Measurements from ENCODE around the gene METTL5.
"Not testable (repeated sequence)": the region's sequence is repeated elsewhere in the genome, so short reads cannot be mapped to it uniquely, and the experiment has no call there.

METTL5 gene

DNA sequence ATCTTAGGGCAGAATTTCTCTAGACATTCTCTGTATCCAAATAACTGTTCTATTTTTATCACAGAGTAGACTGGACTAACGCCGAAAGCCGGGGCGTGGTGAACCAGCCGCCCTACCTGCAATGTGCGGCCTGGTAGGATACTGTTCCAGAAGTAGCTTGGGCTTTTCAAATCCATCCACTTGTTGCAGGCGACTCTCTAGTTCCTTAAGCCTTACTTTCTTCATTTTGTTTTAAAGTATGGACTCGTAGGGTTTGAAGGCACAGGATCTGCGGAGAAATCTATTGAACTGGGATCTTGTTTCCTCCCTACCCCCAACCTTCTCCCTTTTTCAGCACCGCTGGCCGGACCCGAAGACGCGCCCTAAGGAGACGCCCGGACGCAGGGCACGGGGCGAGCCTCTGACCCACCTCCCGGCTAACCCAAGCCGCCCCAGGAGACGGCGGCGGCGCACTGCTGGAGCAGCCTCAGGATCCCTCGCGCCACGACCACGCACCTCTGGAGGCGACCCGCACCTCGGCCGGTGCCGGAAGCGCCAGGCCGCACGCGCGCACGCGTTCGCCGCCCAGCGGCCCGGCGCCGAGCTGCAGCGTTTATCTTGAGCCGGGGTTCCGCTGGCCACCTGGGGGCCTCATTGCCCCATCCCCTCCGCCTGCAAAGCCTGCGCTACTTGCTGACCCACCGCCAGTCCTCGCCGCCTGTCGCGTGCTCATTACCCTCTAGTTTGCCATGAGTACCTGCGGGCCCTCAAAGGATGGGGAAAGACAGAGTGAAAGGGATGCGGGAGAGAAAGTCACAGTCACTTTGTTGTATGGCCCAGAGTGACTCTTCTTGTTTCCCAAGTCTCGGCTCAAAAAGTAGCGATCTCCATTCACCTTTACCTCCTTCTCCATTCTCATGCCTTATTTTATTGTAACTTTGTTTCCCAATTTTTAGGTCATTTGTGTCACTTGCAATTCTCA is at the start of gene METTL5:
METTL5 (minus strand) TSS at position 533 of the 961 bp plus-strand sequence; CDS start at position 225, 308 bp downstream.
- peak; percentile 84 for DNase-seq

DNA sequence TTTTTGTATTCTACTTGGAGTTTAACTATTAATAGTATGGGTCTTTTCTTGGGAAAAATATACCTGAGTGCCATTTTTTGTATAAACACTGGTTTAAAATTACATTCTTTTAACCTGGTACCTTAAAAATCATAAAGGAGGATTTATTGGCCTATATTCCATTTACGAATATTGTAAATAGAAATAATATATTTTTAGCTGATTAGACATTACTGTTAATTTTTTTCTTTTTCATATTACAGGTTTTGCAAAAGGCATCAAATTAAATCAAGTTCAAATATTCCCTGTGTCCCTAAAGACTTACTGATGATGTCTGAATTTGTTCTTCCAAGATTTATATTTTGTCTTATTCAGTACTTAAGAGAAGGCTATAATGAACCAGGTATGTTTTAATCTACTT is 47.3 kb upstream of the METTL5 start:
- DNase-seq: no peak

DNA sequence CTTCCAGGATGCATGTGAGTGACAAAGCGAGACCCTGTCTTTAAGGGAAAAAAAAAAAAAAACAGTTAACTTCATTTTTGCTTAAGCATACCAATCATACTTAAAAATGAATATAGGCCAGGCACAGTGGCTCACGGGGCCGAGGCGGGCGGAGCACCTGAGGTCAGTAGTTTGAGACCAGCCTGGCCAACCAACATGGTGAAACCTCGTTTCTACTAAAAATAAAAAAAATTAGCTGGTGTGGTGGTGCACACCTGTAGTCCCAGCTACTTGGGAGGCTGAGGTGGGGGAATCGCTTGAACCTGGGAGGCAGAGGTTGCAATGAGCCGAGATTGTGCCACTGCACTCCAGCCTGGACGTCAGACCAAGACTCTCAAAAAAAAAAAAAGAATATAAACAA is 46.7 kb upstream of the METTL5 start:
- DNase-seq: not testable (repeated sequence)

DNA sequence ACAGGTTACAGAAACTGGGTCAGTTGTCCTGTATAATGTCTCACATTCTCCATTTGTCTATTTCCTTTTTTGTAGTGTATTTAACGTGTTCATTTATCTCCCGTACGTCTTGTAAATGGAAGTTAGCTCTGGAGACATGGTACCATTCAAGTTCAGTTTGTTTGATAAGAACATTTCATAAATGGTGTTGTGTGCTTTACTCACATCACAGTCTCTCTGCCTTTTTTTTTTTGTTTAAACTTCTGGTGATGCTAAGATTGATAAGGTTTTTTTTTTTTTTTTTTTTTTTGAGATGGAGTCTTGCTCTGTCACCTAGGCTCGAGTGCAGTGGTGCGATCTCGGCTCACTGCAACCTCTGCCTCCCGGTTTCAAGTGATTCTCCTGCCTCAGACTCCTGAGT is 44.2 kb upstream of the METTL5 start:
- DNase-seq: no peak

DNA sequence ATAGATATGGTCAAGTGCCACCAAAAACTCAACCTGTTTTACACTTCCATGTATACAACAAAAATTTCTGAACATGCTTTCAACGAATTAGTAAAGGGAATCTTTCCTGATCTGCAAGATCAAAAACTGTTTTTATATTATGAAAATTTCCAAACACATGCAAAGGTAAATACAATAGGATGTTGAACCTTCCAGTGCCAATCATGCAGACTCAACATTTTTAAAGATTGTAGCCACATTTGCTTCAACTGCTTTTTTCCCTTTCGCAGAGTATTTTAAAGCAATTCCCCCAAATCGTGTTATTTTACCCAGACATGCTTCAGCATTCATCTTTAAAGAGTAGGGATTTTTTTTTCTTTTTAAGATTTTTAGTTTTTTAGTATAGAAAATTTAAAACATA is 42.9 kb upstream of the METTL5 start:
- DNase-seq: no peak

DNA sequence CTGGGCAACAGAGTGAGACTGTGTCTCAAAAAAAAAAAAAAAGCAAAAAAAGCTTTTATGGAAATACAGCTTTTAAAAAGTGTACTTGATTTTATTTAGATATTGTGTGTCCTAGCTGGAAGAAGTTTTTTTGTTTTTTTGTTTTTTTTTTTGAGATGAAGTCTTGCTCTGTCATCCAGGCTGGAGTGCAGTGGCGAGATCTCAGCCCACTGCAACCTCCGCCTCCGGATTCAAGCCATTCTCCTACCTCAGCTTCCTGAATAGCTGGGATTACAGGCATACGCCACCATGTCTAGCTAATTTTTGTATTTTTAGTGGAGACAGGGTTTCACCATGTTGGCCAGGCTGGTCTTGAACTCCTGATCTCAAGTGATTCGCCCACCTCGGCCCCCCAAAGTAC is 41.5 kb upstream of the METTL5 start:
- DNase-seq: not testable (repeated sequence)

DNA sequence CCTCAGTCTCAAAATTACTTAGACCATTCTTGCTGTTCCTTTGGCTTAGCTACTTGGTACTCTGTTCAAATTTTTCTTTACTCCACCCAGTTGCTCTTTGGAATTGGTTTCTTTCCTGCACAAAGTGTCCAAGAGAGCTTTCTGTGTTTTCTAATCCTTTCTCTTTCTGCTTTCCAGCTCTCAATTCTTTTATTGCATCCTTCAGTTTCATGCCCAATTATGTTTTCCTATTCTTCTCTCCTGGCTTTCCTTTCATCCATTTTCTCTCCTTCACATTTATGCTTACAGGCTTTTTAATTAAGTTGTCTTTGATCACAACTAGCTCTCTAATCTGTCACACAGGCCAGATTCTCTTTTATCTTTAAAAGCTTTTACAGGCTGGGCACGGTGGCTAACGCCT is 40.8 kb upstream of the METTL5 start:
- DNase-seq: no peak

DNA sequence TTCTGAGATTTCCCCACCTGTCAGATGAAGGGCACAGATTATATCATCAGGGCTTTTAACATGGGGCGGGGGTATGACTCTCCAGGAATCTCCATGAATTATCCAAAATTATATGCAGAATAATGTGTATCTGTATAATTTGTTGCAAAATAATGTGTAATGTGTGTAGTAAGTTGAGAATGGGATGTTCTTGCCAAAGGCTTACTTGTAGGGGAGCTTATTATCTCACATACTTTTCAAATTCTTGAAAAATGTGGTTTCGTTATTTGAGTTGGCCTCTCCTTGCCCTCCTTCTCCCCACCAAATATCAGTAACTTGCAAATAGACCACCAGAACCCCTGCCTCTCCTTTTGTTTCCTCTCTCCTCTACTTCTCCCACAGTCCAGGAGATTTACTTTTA is 38.1 kb upstream of the METTL5 start:
- no peak for DNase-seq

DNA sequence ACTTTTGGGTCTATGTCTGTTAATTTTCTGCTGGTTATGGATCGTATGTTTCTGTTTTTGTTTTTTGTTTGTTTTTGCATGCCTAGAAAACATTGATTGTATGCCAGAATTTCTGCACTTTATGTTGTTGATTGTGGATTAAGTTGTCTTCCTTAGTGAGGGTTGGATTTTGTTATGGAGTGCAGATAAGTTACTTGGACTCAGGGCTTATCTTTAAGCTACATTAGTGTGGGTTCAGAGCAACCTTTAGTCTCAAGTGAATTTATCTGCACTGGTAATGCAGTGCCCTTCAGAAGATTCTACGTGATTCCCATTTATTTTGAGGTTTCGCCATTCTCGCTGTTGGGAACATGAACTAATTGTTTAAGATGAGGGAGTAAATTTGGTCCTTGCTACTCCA is 35.4 kb upstream of the METTL5 start:
- no peak for DNase-seq

DNA sequence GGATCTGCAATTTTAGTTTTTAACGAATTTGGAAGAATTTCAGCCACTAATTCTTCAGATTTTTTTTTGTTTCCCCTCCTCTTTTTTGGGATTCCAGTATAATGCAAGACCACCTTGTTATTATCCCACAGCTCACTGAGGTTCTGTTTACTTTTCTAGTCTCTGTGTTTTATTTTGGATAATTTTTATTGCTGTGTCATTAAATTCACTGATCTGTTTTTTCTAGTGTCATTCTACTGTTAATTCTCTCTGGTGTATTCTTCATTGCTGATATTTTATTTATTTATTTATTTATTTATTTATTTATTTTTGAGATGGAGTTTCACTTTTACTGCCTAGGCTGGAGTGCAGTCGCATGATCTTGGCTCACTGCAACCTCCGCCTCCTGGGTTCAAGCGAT is 34.7 kb upstream of the METTL5 start:
- no peak for DNase-seq

DNA sequence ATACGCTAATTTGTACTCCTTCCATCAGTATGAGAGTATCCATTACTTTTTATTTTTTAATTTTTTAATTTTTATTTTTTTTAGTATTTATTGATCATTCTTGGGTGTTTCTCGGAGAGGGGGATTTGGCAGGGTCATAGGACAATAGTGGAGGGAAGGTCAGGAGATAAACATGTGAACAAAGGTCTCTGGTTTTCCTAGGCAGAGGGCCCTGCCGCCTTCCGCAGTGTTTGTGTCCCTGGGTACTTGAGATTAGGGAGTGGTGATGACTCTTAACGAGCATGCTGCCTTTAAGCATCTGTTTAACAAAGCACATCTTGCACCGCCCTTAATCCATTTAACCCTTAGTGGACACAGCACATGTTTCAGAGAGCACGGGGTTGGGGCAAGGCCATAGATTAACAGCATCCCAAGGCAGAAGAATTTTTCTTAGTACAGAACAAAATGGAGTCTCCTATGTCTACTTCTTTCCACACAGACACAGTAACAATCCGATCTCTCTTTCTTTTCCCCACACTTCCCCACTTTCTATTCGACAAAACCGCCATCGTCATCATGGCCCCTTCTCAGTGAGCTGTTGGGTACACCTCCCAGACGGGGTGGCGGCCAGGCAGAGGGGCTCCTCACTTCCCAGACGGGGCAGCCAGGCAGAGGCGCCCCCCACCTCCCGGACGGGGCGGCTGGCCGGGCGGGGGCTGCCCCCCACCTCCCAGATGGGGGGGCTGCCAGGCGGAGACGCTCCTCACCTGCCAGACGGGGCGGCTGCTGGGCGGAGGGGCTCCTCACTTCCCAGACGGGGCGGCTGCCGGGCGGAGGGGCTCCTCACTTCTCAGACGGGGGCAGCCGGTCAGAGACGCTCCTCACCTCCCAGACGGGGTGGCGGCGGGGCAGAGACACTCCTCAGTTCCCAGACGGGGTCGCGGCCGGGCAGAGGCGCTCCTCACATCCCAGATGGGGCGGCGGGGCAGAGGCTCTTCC is 30.9 kb upstream of the METTL5 start:
- not testable (repeated sequence) for DNase-seq

DNA sequence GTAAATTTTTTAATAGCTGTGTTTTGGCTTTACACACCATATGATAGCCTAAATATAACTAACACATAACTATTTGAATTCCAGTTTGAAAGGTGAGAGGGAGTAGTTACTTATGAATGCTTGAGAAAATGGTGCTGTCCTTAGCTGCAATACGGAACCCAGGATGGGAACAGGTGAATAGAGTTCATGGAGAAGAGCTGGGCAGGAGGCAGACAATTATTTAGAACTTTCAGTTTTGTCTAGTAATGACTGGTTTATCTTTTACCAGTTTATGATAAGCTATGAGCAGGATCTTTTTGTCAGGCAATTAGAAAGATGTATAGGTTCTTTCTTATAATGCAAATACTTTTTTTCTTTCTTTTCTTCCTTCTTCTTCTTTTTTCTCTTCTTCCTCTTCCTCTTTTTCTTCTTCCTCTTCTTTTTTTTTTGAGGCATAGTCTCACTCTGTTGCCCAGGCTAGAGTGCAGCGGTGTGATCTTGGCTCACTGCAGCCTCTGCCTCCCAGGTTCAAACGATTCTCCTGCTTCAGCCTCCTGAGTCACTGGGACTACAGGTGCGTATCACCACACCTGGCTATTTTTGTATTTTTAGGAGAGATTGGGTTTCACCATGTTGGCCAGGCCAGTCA is 28.4 kb upstream of the METTL5 start:
- DNase-seq: no peak

DNA sequence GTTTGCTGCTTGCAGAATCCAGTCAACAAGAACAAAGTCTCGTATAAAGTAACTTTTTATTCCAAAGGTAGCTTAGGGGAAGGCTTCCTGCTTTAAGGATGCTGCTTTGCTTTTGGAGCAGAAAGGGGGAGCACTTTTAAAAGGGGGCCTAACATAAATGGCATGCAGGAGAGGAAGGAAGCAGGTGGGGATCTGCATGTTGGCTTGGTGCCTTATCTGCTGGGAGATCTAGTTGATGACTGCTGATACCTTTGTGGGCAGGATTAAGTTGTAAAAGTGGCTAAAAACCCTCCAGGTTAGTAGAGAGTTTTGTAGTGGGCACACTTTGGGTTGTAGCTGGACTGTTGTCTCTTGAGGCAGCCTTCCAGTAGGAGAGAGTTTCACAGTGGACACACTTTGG is 25.0 kb upstream of the METTL5 start:
- DNase-seq: no peak

DNA sequence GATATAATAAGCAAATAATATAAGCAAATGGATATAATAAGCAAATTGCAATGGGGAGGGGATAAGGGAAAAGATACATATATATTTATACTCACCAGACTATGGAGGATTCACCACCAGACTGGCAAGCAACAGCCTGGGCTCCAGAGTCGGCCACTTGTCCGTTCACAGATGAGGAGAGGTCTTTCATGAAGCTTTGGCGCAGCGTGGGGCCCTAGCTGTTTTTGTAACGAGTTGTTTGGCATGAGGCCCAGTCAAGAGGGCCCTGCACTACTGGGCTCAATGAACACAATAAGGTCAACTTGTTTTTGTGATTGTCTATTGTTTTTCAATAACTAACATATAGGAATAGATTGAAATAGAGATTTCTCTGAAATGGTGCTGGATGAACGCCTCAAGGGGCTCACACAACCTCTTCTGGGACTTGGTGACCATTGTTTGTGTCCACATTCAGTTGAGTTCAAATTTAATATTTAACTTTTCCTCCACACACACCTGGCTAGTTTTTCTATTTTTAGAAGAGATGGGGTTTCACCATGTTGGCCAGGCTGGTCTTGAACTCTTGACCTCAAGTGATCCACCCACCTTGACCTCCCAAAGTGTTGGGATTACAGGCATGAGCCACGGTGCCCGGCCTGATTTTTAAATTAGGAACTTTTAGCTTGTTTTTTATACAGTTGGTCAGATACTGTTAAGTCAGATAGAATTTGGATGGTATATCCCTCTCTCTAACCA is 24.4 kb upstream of the METTL5 start:
- DNase-seq: not testable (repeated sequence)

DNA sequence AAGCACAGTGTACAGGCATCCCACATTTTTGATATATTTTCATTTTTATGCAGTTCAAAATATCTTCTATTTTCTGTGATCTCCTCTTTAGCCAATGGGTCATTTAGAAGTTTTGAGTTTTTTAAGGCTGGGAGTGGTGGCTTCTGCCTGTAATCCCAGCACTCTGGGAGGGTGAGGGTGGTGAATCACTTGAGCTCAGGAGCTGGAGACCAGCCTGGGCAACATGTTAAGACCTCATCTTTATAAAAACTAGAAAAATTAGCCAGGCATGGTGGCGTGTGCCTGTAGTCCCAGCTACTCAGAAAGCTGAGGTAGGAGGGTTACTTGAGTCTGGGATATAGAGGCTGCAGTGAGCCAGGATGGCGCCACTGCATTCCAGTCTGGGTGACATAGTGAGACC is 20.3 kb upstream of the METTL5 start:
- no peak for DNase-seq

DNA sequence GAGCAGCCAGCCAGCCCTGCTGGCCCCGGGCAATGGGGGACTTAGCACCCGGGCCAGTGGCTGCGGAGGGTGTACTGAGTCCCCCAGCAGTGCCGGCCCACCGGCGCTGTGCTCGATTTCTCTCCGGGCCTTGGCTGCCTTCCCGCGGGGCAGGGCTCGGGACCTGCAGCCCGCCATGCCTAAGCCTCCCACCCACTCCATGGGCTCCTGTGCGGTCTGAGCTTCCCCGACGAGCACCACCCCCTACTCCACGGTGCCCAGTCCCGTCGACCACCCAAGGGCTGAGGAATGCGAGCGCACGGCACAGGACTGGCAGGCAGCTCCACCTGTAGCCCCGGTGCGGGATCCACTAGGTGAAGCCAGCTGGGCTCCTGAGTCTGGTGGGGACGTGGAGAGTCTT is 16.9 kb upstream of the METTL5 start:
- DNase-seq: not testable (repeated sequence)

DNA sequence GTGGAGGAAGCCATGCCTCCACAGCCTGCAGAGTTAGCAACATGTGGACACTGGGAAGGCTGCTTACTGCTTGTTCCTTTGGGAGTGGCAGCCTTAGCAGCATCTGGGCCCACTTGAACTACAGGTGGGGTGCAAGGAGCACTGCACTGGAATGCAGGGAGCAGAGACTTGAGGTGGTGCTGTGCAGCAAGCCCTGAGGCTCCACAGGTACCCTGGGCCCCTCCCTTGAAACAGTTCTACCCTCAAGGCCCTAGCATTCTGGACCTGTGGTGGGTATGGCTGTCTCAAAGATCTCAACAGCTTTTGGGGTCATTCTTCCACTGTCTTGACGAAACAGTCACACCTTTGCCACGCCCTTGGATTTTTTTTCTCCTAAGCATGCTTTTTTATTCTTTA is 16.0 kb upstream of the METTL5 start:
- DNase-seq: no peak

DNA sequence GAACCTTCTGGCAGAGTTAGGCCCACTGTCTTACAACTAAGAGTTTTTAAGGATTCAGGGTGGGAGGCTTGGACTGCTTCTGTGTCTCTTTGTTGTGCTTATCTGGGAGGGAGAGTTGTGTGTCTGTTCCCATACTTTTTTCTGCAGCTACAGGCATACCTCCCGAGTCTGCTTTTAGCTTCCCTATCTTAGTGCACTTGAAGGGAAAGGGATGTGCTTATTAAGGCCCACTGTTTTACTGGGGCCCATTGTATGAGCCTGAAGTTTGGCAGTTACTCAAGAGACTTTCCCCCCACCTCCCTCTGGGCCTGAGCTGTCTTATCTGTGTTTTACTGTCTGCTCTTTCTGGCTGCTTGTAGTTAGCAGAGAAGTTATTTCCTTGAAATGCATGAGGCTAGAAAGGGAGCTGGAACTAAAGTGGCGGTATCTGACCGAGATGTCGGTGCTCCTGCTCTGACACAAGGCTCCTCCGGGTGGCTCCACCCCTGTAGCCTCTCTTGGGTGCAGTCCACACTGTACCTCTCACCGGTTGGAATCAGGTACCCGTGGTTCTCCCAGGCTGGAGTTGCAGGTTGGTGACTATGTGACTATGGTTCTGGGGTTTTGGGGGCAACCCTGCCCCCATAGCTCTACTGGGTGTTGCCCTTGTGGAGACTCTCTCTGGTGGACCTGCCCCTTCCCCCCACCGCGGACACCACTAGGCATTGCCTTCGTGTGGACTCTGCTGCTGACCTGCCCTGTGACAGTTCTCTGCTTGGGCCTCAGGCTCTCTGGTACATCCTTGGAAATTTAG is 15.4 kb upstream of the METTL5 start:
- DNase-seq: no peak

DNA sequence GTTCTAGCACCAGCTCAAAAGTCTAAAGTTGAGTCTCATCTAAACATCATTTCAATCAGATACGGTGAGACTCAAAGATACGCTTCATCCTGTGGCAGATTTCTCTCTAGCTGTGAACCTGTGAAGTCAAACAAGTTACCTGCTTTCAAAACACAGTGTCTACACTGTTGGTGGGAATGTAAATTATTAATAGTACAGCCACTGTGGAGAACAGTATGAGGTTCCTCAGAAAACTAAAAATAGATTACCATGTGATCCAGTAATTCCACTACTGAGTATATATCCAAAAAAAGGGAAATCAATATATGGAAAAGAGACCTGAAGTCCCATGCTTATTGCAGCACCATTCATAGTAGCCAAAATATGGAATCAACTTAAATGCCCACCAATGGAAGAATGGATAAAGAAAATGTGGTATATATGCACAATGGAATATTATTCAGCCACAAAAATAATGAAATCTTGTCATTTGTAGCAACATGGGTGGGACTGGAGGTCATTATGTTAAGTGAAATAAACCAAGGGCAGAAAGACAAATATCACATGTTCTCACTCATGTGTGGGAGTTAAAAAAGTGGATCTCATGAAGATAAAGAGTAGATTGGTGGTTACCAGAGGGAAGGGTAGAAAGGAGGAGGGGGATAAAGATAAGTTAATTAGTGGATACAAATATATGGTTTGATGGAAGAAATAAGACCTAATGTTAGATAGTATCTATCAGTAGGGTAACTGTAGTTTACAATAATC is 14.2 kb upstream of the METTL5 start:
- DNase-seq: no peak

DNA sequence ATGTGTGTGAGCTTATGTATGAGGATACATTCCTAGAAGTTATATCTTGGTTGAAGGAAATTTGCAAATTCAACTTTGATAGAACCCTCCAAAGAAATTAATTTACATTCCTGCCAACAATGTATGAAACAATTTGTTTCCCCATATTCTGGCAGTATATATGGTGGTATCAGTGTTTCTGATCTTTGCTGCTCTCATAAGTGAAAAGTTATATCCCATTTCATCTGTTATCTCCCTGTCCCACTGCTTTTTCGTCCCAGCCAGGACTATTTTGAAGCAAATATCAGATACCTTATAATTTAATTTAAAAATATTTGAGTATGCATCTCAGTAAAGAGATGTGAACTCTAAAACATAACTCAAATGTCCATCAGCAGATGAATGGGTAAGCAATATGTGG is 9.7 kb upstream of the METTL5 start:
- DNase-seq: no peak
